Suprapubic skin (tissue), 4 donors: ENCODE measurements around the gene PCBP3.

Experiments used
- CTCF ChIP-seq, 2 donors: fragments of 200-600 bp in 1 of 2; fragments of 450-650 bp in 1 of 2; sonication (generic) in 1 of 2; IDR thresholded peaks; one replicate each; pipeline ENCODE4 v1.5.1; 2016 to 2019; ENCODE audit warnings: antibody characterized with exemption in 2 of 2, mild to moderate bottlenecking in 1 of 2, moderate library complexity in 1 of 2
- EP300 ChIP-seq: sonication (generic); formaldehyde crosslinking; IDR thresholded peaks from one replicate; pipeline ENCODE4 v1.6.1; 2017; ENCODE audit warnings: antibody characterized with exemption
- POLR2A ChIP-seq, 2 donors: fragments of 450-650 bp; IDR thresholded peaks; one replicate each; pipeline ENCODE4 v1.6.1; 2017; ENCODE audit warnings: antibody characterized with exemption in 2 of 2, mild to moderate bottlenecking in 2 of 2, moderate library complexity in 2 of 2
- POLR2AphosphoS5 ChIP-seq, 3 donors: sonication (generic); formaldehyde crosslinking; IDR thresholded peaks; one replicate each; pipeline ENCODE4 v1.6.1; 2017; ENCODE audit warnings: antibody characterized with exemption in 3 of 3

GRCh38 chr21:45642122-45642813, 1.3 kb upstream of the PCBP3 start:
- TF ChIP-seq CTCF (IDR thresholded peaks at IDR 0.05): no peak
- no peak for TF ChIP-seq POLR2A (IDR thresholded peaks at IDR 0.05)
- no peak for TF ChIP-seq EP300
- no peak for TF ChIP-seq POLR2AphosphoS5 (IDR thresholded peaks at IDR 0.05)
